Kidney (tissue), 14 donors: ENCODE data around the gene CTDP1. TPM values are rescaled to one million over a fixed set of nuclear protein-coding genes. Genes with fewer than 3 reads are reported as not detected.

Experiments
- DNase-seq, 5 donors: peaks; one replicate each; pipeline ENCODE4 v3.0.0-alpha.2; 2013 to 2020
- FAIRE-seq: peaks from 2 replicates; lab custom pipeline; 2012; peaks lifted over from hg19 to GRCh38; lab: Jason Lieb, UNC
- H3K27ac ChIP-seq, 2 donors: one replicate each; pipeline ENCODE4 v1.7.0; 2013; ENCODE audit warnings: low read depth in 2 of 2, low read length in 2 of 2, inconsistent platforms in 1 of 2
- H3K27me3 ChIP-seq: one replicate; pipeline ENCODE4 v1.7.1; 2013; ENCODE audit warnings: low read length, inconsistent platforms; ENCODE audit not compliant: control insufficient read depth, insufficient read depth
- H3K36me3 ChIP-seq, 3 donors: one replicate each; pipeline versions ENCODE4 v1.7.0 to v1.7.1; 2013; ENCODE audit warnings: low read length in 3 of 3, control low read depth in 1 of 3, inconsistent platforms in 1 of 3; ENCODE audit not compliant: insufficient read depth in 3 of 3, control insufficient read depth in 2 of 3
- H3K4me1 ChIP-seq, 3 donors: one replicate each; pipeline versions ENCODE4 v1.7.0 to v1.7.1; 2013; ENCODE audit warnings: low read length in 3 of 3, inconsistent platforms in 1 of 3, low read depth in 1 of 3; ENCODE audit not compliant: control insufficient read depth in 2 of 3, insufficient read depth in 2 of 3
- H3K4me3 ChIP-seq, 3 donors: one replicate each; pipeline versions ENCODE4 v1.7.0 to v1.8.1; 2013; ENCODE audit warnings: low read length in 3 of 3, control low read depth in 1 of 3, inconsistent platforms in 1 of 3
- H3K9ac ChIP-seq, 3 donors: one replicate each; pipeline versions ENCODE4 v1.7.0 to v1.7.1; 2013; ENCODE audit warnings: low read length in 3 of 3, control low read depth in 1 of 3, inconsistent platforms in 1 of 3
- H3K9me3 ChIP-seq, 3 donors: one replicate each; pipeline versions ENCODE4 v1.7.0 to v1.7.1; 2013; ENCODE audit warnings: low read length in 3 of 3, control low read depth in 1 of 3, inconsistent platforms in 1 of 3; ENCODE audit not compliant: control insufficient read depth in 2 of 3, insufficient read depth in 1 of 3
- intact Hi-C: fragments of 100-400 bp; cut with DNase I; formaldehyde crosslinking; loops from one replicate; pipeline ENCODE4 v1.11.1; 2022
- polyA plus RNA-seq: library from polyadenylated mRNA; stranded (reverse); fragments of 350-450 nt; fragmentation: Illumina TruSeq; extraction: RNeasy Lipid Tissue Mini Kit (QIAGEN cat#74804); gene quantifications from one replicate; pipeline ENCODE4 v1.2.3, GENCODE V29; 2014; ENCODE audit warnings: low read depth, low replicate concordance; ENCODE audit not compliant: insufficient read depth
- total RNA-seq: library from RNA; stranded (reverse); fragmentation: NEBNext Ultra II Directional; extraction: Animal tissue kit (Norgen Biotek cat#: 25700); gene quantifications from one replicate; pipeline ENCODE4 v1.2.1, GENCODE V29; 2021
- TF ChIP-seq, protein P1 (sequence below): IDR thresholded peaks from 3 replicates; pipeline ENCODE4 v1.5.1; 2012; ENCODE audit warnings: mild to moderate bottlenecking, moderate library complexity, borderline replicate concordance; ENCODE audit not compliant: insufficient read depth; ENCODE audit errors: extremely low read depth
- donor health status: control.
- donor health status: control.
- donor health status: control.
- donor health status: control.
- donor health status: control.
- donor health status: DM: yes; HTN: yes; CAD: no.
- donor health status: Normal renal cell carcinoma (clear cell type).

The CTDP1 gene
- total and polyA plus RNA-seq, 2 donors from 2014 or later: 11.1 to 21.8 TPM

DNA sequence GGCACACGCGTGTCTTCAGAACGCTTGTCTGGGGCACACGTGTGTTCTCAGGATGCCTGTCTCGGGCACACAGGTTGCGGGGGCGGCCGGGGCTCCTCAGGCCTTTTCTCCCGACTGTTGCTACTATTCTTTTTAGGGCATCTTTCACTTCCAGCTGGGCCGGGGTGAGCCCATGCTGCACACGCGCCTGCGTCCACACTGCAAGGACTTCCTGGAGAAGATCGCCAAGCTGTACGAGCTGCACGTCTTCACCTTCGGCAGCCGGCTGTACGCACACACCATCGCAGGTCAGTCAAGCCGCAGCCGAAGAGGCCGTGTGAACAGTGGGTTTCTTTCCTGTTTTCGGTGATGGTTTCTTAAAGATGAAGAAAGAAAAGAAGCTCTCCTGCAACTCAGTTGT is 25.0 kb downstream of the CTDP1 start:
- Histone ChIP-seq H3K4me1 (no peaks in the 10 kb centered on the region), H3K9ac (no peak overlapping the region), H3K9me3 (no peaks in the 10 kb centered on the region), H3K27ac (no peak overlapping the region), H3K36me3 (peaks cover 3 to 26% (median 24%) of the 10 kb centered on the region in 3 donors), H3K4me3 (no peak overlapping the region), H3K27me3 (no peaks in the 10 kb centered on the region)
- intact Hi-C loops: no loop called here
- no peak for FAIRE-seq
- TF ChIP-seq, protein P1, sequence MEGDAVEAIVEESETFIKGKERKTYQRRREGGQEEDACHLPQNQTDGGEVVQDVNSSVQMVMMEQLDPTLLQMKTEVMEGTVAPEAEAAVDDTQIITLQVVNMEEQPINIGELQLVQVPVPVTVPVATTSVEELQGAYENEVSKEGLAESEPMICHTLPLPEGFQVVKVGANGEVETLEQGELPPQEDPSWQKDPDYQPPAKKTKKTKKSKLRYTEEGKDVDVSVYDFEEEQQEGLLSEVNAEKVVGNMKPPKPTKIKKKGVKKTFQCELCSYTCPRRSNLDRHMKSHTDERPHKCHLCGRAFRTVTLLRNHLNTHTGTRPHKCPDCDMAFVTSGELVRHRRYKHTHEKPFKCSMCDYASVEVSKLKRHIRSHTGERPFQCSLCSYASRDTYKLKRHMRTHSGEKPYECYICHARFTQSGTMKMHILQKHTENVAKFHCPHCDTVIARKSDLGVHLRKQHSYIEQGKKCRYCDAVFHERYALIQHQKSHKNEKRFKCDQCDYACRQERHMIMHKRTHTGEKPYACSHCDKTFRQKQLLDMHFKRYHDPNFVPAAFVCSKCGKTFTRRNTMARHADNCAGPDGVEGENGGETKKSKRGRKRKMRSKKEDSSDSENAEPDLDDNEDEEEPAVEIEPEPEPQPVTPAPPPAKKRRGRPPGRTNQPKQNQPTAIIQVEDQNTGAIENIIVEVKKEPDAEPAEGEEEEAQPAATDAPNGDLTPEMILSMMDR: no peak
- no peak for DNase-seq

DNA sequence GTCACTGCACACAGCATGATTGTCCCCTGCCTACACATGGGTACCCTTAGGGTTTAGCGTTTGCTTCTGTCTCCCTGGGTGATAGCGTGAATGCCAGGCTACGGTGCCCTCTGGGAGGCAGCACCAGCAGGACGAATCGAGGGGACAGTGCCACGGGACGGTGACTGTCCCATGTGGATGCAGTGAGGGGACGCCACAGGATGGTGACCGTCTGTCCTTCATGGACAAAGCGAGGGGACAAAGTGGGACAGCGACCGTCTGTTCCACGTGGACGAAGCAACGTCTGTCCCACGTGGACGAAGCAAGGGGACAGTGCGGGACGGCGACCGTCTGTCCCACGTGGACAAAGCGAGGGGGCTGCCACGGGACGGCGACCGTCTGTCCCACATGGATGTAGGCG is 25.7 kb downstream of the CTDP1 start:
- no peak for DNase-seq
- Histone ChIP-seq H3K27me3 (no peaks in the 10 kb centered on the region), H3K9me3 (no peaks in the 10 kb centered on the region), H3K36me3 (peaks cover 3 to 22% (median 17%) of the 10 kb centered on the region in 3 donors), H3K4me3 (no peak overlapping the region), H3K9ac (no peak overlapping the region), H3K27ac (no peak overlapping the region), H3K4me1 (no peaks in the 10 kb centered on the region)
- no peak for FAIRE-seq
- TF ChIP-seq, protein P1: no peak
- intact Hi-C loops: no loop called here

DNA sequence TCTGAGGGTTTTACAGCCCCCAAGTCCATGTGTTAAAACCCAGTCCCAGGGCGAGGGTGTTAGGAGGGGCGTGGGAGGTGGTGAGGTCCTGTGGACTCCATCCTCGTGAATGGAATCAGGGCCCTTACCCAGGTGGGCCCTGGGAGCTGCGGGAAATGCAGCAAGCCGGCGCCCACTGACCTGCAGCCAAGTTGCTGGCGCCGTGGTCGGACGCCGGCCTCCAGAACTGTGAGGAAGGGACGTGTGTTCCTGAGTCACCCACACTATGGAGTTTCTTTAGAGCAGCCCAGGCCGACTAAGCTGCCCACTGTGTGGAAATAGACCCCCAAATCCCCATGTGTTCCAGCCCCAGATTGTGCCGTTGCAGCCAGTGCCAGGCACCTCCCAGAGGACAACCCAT is 26.4 kb downstream of the CTDP1 start:
- H3K27ac ChIP-seq: no peak overlapping the region
- DNase-seq: no peak
- TF ChIP-seq, protein P1: no peak
- H3K9ac ChIP-seq: no peak overlapping the region
- H3K36me3 ChIP-seq: peaks cover 0 to 22% (median 14%) of the 10 kb centered on the region in 3 donors
- FAIRE-seq: no peak
- H3K4me1 ChIP-seq: no peaks in the 10 kb centered on the region
- intact Hi-C loops: no loop called here
- H3K9me3 ChIP-seq: no peaks in the 10 kb centered on the region
- no peak overlapping the region for H3K4me3 ChIP-seq
- no peaks in the 10 kb centered on the region for H3K27me3 ChIP-seq

DNA sequence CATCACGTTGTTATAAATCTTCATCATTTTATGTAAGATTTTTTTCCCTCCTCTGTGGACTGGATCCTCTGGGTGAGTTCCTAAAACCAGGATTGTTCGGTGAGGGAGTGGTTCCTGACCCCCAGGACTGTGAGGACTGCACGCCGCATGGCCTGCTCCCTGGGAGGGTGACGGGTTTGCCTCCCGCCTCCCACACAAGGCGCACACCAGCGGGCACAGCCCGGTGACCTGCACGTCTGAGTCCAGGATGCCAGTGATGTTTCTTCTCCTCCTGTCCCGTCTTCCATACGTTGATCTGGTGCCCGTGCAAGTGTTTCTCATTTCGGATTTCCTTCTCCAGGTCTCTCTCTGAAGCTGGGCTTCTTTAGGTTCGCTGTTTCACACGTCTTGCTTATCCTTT is 27.1 kb downstream of the CTDP1 start:
- Histone ChIP-seq H3K9me3 (no peaks in the 10 kb centered on the region), H3K4me3 (no peak overlapping the region), H3K27ac (no peak overlapping the region), H3K36me3 (peaks cover 0 to 21% (median 14%) of the 10 kb centered on the region in 3 donors), H3K4me1 (no peaks in the 10 kb centered on the region), H3K9ac (no peak overlapping the region), H3K27me3 (no peaks in the 10 kb centered on the region)
- FAIRE-seq (no peak), DNase-seq (no peak)
- TF ChIP-seq, protein P1: no peak
- intact Hi-C loops: no loop called here
